MCF 10A (cell line): ENCODE measurements around the gene MRPL40. TPM values are rescaled to one million over a fixed set of nuclear protein-coding genes. Genes with fewer than 3 reads are reported as not detected.

Experiments
- BruUV-seq: library from RNA; stranded (reverse); fragments of 400-500 nt; replicated peaks from 2 replicates; lab custom pipeline; 2021; lab: Mats Ljungman, UMichigan
- CTCF ChIA-PET: fragments of 300-600 bp; sonication (Branson Sonifier 250); formaldehyde crosslinking; extraction: SDS; loops from one replicate; lab custom pipeline; 2021; ENCODE audit warnings: antibody characterized with exemption, inconsistent platforms; lab: Yijun Ruan, JAX
- POLR2A ChIA-PET: fragments of 300-600, 350-650 bp; sonication (Branson Sonifier 250); formaldehyde crosslinking; extraction: SDS; loops from one replicate; lab custom pipeline; 2020; ENCODE audit warnings: antibody characterized with exemption, inconsistent platforms; lab: Yijun Ruan, JAX
- DNase-seq: peaks from one replicate; pipeline ENCODE4 v3.0.0-alpha.2; 2018; ENCODE audit not compliant: unreplicated experiment
- H3K27ac Mint-ChIP-seq: one replicate; pipeline ENCODE4 v1.8.0; 2022; ENCODE audit warnings: mild to moderate bottlenecking, low read depth, mixed read lengths; ENCODE audit not compliant: unreplicated experiment
- H3K27me3 Mint-ChIP-seq: one replicate; pipeline ENCODE4 v1.8.0; 2022; ENCODE audit warnings: mixed read lengths; ENCODE audit not compliant: insufficient read depth, unreplicated experiment
- H3K36me3 Mint-ChIP-seq: one replicate; pipeline ENCODE4 v1.8.0; 2022; ENCODE audit warnings: mild to moderate bottlenecking, moderate library complexity, mixed read lengths; ENCODE audit not compliant: insufficient read depth, unreplicated experiment
- H3K4me1 Mint-ChIP-seq: one replicate; pipeline ENCODE4 v1.8.0; 2022; ENCODE audit warnings: mixed read lengths; ENCODE audit not compliant: insufficient read depth, unreplicated experiment
- H3K4me3 Mint-ChIP-seq: one replicate; pipeline ENCODE4 v1.8.0; 2022; ENCODE audit warnings: mild to moderate bottlenecking, moderate library complexity, mixed read lengths; ENCODE audit not compliant: unreplicated experiment
- H3K9me3 Mint-ChIP-seq: one replicate; pipeline ENCODE4 v1.8.0; 2022; ENCODE audit warnings: mixed read lengths; ENCODE audit not compliant: unreplicated experiment
- CTCF ChIP-seq: fragments of 200-600 bp; IDR thresholded peaks from one replicate; pipeline ENCODE4 v1.8.0; 2022; ENCODE audit warnings: antibody characterized with exemption, mild to moderate bottlenecking; ENCODE audit not compliant: unreplicated experiment
- intact Hi-C: fragments of 100-400 bp; cut with micrococcal nuclease; formaldehyde crosslinking; loops from 2 replicates; pipeline ENCODE4 v1.14.1; 2022
- total RNA-seq: library from RNA; stranded (reverse); gene quantifications from 2 replicates; pipeline ENCODE4 v1.2.3, GENCODE V29; 2022

MRPL40 gene
- total RNA-seq, 1 experiment from 2014 or later: 51.9 TPM

GRCh38 chr22:19397734-19398104 is 34.6 kb upstream of the MRPL40 start:
- ChIA-PET CTCF (no interaction called here), POLR2A (no interaction called here)
- Mint-ChIP-seq H3K27me3 (no peaks in the 10 kb centered on the region), H3K36me3 (peaks cover 65% of the 10 kb centered on the region), H3K4me1 (no peaks in the 10 kb centered on the region), H3K4me3 (no peak overlapping the region), H3K9me3 (no peaks in the 10 kb centered on the region), H3K27ac (no peak overlapping the region)
- no peak for DNase-seq
- no TSS peak for BruUV-seq
- intact Hi-C loops: no loop called here
- TF ChIP-seq CTCF: no peak

GRCh38 chr22:19398206-19398605 is 34.1 kb upstream of the MRPL40 start:
- Mint-ChIP-seq H3K4me3 (no peak overlapping the region), H3K9me3 (no peaks in the 10 kb centered on the region), H3K4me1 (no peaks in the 10 kb centered on the region), H3K27me3 (no peaks in the 10 kb centered on the region), H3K27ac (no peak overlapping the region), H3K36me3 (peaks cover 61% of the 10 kb centered on the region)
- DNase-seq: no peak
- no peak for TF ChIP-seq CTCF
- ChIA-PET CTCF (no interaction called here), POLR2A (interaction anchor here (0.5 kb wide), 1 partner anchor 34 kb away, joined by 3 read pairs; the partner anchor contains the start of gene HIRA)
- BruUV-seq: no TSS peak
- intact Hi-C loops: no loop called here

- no peak for TF ChIP-seq CTCF
- Mint-ChIP-seq H3K9me3 (no peaks in the 10 kb centered on the region), H3K4me3 (no peak overlapping the region), H3K4me1 (no peaks in the 10 kb centered on the region), H3K27ac (no peak overlapping the region), H3K36me3 (peaks cover 60% of the 10 kb centered on the region), H3K27me3 (no peaks in the 10 kb centered on the region)
- intact Hi-C loops: no loop called here
- ChIA-PET POLR2A (interaction anchor here (0.5 kb wide), 1 partner anchor 33 kb away, joined by 3 read pairs; the partner anchor contains the start of gene HIRA), CTCF (no interaction called here)
- DNase-seq: no peak
- BruUV-seq: no TSS peak
Observed at GRCh38 chr22:19398652-19399051, 33.7 kb upstream of the MRPL40 start.

GRCh38 chr22:19400881-19401280 is 31.5 kb upstream of the MRPL40 start:
- H3K4me3 Mint-ChIP-seq: no peak overlapping the region
- H3K9me3 Mint-ChIP-seq: no peaks in the 10 kb centered on the region
- H3K4me1 Mint-ChIP-seq: no peaks in the 10 kb centered on the region
- TF ChIP-seq CTCF: no peak
- no TSS peak for BruUV-seq
- intact Hi-C loops: no loop called here
- H3K27me3 Mint-ChIP-seq: no peaks in the 10 kb centered on the region
- peaks cover 68% of the 10 kb centered on the region for H3K36me3 Mint-ChIP-seq
- no peak for DNase-seq
- peak overlapping the region; percentile 2 for H3K27ac Mint-ChIP-seq
- ChIA-PET CTCF (no interaction called here), POLR2A (no interaction called here)
